GM20000 (cell line): ENCODE data around the gene PTPRCAP.

Source experiments
- DNase-seq: peaks from one replicate; pipeline ENCODE4 v3.0.0; 2012; ENCODE audit warnings: low spot score
- CTCF ChIP-seq: IDR thresholded peaks from 2 replicates; pipeline ENCODE4 v1.5.1; 2012; ENCODE audit warnings: mild to moderate bottlenecking, control low read depth; ENCODE audit errors: extremely low read depth, missing control alignments

Gene PTPRCAP

DNA sequence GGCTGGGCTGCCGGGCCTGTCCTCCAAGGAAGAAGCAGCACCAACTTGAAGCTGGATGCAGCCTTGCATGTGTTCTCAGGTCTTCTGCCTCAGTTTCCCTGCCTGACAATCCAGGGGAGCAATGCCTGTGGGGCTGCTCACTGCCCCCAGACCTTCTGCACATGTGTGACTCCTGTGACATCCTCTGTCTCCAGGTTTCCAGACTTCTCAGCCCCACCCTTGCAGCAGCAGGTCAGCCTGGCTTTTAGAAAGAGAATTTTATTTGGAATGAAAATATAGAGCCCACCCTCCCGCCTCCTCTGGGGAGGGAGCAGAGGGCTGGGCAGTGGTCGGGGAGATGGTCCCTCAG lies 301 bp upstream of the PTPRCAP start:
- TF ChIP-seq CTCF: no peak
- DNase-seq: no peak

GRCh38 chr11:67436459-67437081 lies 912 bp downstream of the PTPRCAP start:
- DNase-seq: peak; percentile 91
- TF ChIP-seq CTCF: no peak

- TF ChIP-seq CTCF: no peak
- no peak for DNase-seq
These were observed 1.6 kb downstream of the PTPRCAP start for GRCh38 chr11:67435727-67436458.

- TF ChIP-seq CTCF: no peak
- no peak for DNase-seq
These were observed 2.3 kb downstream of the PTPRCAP start for GRCh38 chr11:67435031-67435726.

DNA sequence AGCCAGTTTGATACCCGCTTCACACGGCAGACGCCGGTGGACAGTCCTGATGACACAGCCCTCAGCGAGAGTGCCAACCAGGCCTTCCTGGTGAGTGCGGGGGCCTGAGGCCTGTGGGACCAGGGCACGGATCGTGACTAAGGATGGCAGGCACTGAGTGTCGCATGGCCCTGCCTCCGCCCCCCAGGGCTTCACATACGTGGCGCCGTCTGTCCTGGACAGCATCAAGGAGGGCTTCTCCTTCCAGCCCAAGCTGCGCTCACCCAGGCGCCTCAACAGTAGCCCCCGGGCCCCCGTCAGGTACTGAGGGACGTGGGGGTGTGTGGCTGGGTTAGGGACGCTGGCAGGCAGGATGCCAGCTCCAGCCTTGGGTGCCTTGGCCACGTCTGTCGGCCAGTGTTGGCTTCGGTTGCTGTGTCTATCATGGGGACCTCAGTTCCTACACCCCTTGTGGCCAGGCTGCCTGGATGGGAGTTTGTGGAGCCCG lies 3.0 kb downstream of the PTPRCAP start:
- DNase-seq: no peak
- no peak for TF ChIP-seq CTCF

GRCh38 chr11:67433536-67434394 lies 3.7 kb downstream of the PTPRCAP start:
- no peak for TF ChIP-seq CTCF

More at GRCh38 chr11:67433536-67434394, 3.7 kb downstream of the PTPRCAP start:
- no peak for DNase-seq
